ENCODE results near the gene FREM1.

DNA sequence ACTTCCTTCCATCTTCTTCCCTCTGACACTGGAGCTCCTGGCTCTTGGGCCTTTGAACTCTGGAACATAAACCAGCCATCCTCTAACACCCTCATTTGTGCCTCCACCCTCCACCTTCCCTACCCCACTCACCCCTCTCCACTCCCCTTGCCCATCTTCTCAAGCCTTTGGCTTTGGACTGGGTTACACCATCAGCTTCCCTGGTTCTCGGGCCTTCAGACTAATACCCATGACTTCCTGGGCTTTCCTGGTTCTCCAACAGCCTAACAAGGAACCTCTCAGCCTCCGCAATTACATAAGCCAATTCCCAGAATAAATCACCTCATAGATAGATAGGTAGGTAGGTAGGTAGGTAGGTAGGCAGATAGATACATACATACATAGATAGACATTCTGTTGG is 67.1 kb downstream of the FREM1 start:
- TF ChIP-seq, protein P1, sequence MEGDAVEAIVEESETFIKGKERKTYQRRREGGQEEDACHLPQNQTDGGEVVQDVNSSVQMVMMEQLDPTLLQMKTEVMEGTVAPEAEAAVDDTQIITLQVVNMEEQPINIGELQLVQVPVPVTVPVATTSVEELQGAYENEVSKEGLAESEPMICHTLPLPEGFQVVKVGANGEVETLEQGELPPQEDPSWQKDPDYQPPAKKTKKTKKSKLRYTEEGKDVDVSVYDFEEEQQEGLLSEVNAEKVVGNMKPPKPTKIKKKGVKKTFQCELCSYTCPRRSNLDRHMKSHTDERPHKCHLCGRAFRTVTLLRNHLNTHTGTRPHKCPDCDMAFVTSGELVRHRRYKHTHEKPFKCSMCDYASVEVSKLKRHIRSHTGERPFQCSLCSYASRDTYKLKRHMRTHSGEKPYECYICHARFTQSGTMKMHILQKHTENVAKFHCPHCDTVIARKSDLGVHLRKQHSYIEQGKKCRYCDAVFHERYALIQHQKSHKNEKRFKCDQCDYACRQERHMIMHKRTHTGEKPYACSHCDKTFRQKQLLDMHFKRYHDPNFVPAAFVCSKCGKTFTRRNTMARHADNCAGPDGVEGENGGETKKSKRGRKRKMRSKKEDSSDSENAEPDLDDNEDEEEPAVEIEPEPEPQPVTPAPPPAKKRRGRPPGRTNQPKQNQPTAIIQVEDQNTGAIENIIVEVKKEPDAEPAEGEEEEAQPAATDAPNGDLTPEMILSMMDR (conservative IDR thresholded peaks at IDR 0.05) = no peak
- TF ChIP-seq EZH2 (IDR thresholded peaks at IDR 0.05; ENCODE audit: low read depth) = no peak
